ENCODE data around the gene UNKL. TPM values are rescaled to one million over a fixed set of nuclear protein-coding genes. Genes with fewer than 3 reads are reported as not detected.
"Not testable (repeated sequence)": the region's sequence is repeated elsewhere in the genome, so short reads cannot be mapped to it uniquely, and the experiment has no call there.

UNKL gene
- total and polyA plus RNA-seq, 5 donors: 6.3 to 16.4 (median 13.1) TPM

- Histone ChIP-seq H3K27ac (ENCODE audit: low read length) (no peak overlapping the region), H3K9me3 (ENCODE audit: control insufficient read depth, low read length) (no peaks in the 10 kb centered on the region), H3K27me3 (ENCODE audit: control insufficient read depth, insufficient read depth) (no peaks in the 10 kb centered on the region), H3K4me1 (ENCODE audit: control insufficient read depth, insufficient read depth, low read length) (no peaks in the 10 kb centered on the region), H3K4me3 (ENCODE audit: low read length) (no peak overlapping the region)
- intact Hi-C loops (cut with DNase I): no loop called here
- WGBS: 88% methylated on average over 25 of the region's 25 CpGs
- no peak for ATAC-seq
- no peak for DNase-seq
Measured at GRCh38 chr16:1445518-1446203, 31.2 kb upstream of the UNKL start.

GRCh38 chr16:1444730-1445517, 30.4 kb upstream of the UNKL start:
- H3K4me3 ChIP-seq (ENCODE audit: low read length): no peak overlapping the region
- ATAC-seq: no peak
- WGBS: 86% methylated on average over 48 of the region's 48 CpGs
- intact Hi-C loops (cut with DNase I): no loop called here
- no peak overlapping the region for H3K27ac ChIP-seq (ENCODE audit: low read length)
- H3K4me1 ChIP-seq (ENCODE audit: control insufficient read depth, insufficient read depth, low read length): no peaks in the 10 kb centered on the region
- no peak for DNase-seq
- no peaks in the 10 kb centered on the region for H3K27me3 ChIP-seq (ENCODE audit: control insufficient read depth, insufficient read depth)
- H3K9me3 ChIP-seq (ENCODE audit: control insufficient read depth, low read length): no peaks in the 10 kb centered on the region

GRCh38 chr16:1443980-1444729, 29.7 kb upstream of the UNKL start, which contains the start of gene CCDC154:
TSS of gene CCDC154 (minus strand) at chr16:1444556. CDS start at chr16:1444322, 234 bp downstream.
- Histone ChIP-seq H3K27ac (ENCODE audit: low read length) (no peak within 1 kb of the TSS), H3K9me3 (ENCODE audit: control insufficient read depth, low read length) (no peaks in the 10 kb centered on the region), H3K4me3 (ENCODE audit: low read length) (no peak within 1 kb of the TSS), H3K27me3 (ENCODE audit: control insufficient read depth, insufficient read depth) (no peaks in the 10 kb centered on the region), H3K4me1 (ENCODE audit: control insufficient read depth, insufficient read depth, low read length) (no peaks in the 10 kb centered on the region)
- ATAC-seq (peak in 1 of 2 donors; percentile 3), DNase-seq (no peak)
- intact Hi-C loops (cut with DNase I): no loop called here
- WGBS: 76% methylated on average over 27 of the region's 27 CpGs

- no peaks in the 10 kb centered on the region for H3K4me1 ChIP-seq (ENCODE audit: control insufficient read depth, insufficient read depth, low read length)
- H3K27ac ChIP-seq (ENCODE audit: low read length): no peak overlapping the region
- intact Hi-C loops (cut with DNase I): no loop called here
- DNase-seq (no peak), ATAC-seq (peak in 1 of 2 donors; percentile 2)
- no peaks in the 10 kb centered on the region for H3K9me3 ChIP-seq (ENCODE audit: control insufficient read depth, low read length)
- WGBS: 71% methylated on average over 38 of the region's 38 CpGs
- H3K27me3 ChIP-seq (ENCODE audit: control insufficient read depth, insufficient read depth): no peaks in the 10 kb centered on the region
- H3K4me3 ChIP-seq (ENCODE audit: low read length): no peak overlapping the region
Measured at GRCh38 chr16:1443403-1443973, 29.0 kb upstream of the UNKL start.

- no peaks in the 10 kb centered on the region for H3K4me1 ChIP-seq (ENCODE audit: control insufficient read depth, insufficient read depth, low read length)
- H3K27me3 ChIP-seq (ENCODE audit: control insufficient read depth, insufficient read depth): no peaks in the 10 kb centered on the region
- no peak for ATAC-seq
- 87% methylated on average over 24 of the region's 24 CpGs for WGBS
- intact Hi-C loops (cut with DNase I): no loop called here
- DNase-seq: no peak
- no peak overlapping the region for H3K4me3 ChIP-seq (ENCODE audit: low read length)
- no peak overlapping the region for H3K27ac ChIP-seq (ENCODE audit: low read length)
- no peaks in the 10 kb centered on the region for H3K9me3 ChIP-seq (ENCODE audit: control insufficient read depth, low read length)
Measured at GRCh38 chr16:1442697-1443096, 28.2 kb upstream of the UNKL start.

GRCh38 chr16:1441391-1441829, 26.9 kb upstream of the UNKL start:
- 76% methylated on average over 22 of the region's 22 CpGs for WGBS
- H3K4me3 ChIP-seq (ENCODE audit: low read length): no peak overlapping the region
- intact Hi-C loops (cut with DNase I): no loop called here

GRCh38 chr16:1439699-1440074, 25.2 kb upstream of the UNKL start:
- H3K27ac ChIP-seq (ENCODE audit: low read length); ATAC-seq; H3K4me1 ChIP-seq (ENCODE audit: control insufficient read depth, insufficient read depth, low read length); H3K4me3 ChIP-seq (ENCODE audit: low read length); H3K27me3 ChIP-seq (ENCODE audit: control insufficient read depth, insufficient read depth); DNase-seq; H3K9me3 ChIP-seq (ENCODE audit: control insufficient read depth, low read length); intact Hi-C loops (cut with DNase I): not testable (repeated sequence)
- WGBS: 94% methylated on average over 4 of the region's 4 CpGs

More at GRCh38 chr16:1441391-1441829, 26.9 kb upstream of the UNKL start:
- no peak for ATAC-seq
- DNase-seq: no peak
- H3K27me3 ChIP-seq (ENCODE audit: control insufficient read depth, insufficient read depth): no peaks in the 10 kb centered on the region
- H3K9me3 ChIP-seq (ENCODE audit: control insufficient read depth, low read length): no peaks in the 10 kb centered on the region
- no peaks in the 10 kb centered on the region for H3K4me1 ChIP-seq (ENCODE audit: control insufficient read depth, insufficient read depth, low read length)
- H3K27ac ChIP-seq (ENCODE audit: low read length): no peak overlapping the region

GRCh38 chr16:1439058-1439698, 24.7 kb upstream of the UNKL start:
- Histone ChIP-seq H3K27me3 (ENCODE audit: control insufficient read depth, insufficient read depth) (no peaks in the 10 kb centered on the region), H3K27ac (ENCODE audit: low read length) (no peak overlapping the region), H3K9me3 (ENCODE audit: control insufficient read depth, low read length) (no peaks in the 10 kb centered on the region), H3K4me1 (ENCODE audit: control insufficient read depth, insufficient read depth, low read length) (no peaks in the 10 kb centered on the region), H3K4me3 (ENCODE audit: low read length) (no peak overlapping the region)
- intact Hi-C loops (cut with DNase I): no loop called here
- WGBS: 86% methylated on average over 27 of the region's 27 CpGs
- ATAC-seq: no peak
- no peak for DNase-seq

GRCh38 chr16:1438229-1439057, 23.9 kb upstream of the UNKL start:
- ATAC-seq (no peak), DNase-seq (no peak)
- intact Hi-C loops (cut with DNase I): no loop called here
- H3K27ac ChIP-seq (ENCODE audit: low read length): no peak overlapping the region
- H3K4me3 ChIP-seq (ENCODE audit: low read length): no peak overlapping the region
- no peaks in the 10 kb centered on the region for H3K27me3 ChIP-seq (ENCODE audit: control insufficient read depth, insufficient read depth)
- WGBS: 83% methylated on average over 35 of the region's 35 CpGs
- H3K4me1 ChIP-seq (ENCODE audit: control insufficient read depth, insufficient read depth, low read length): no peaks in the 10 kb centered on the region
- H3K9me3 ChIP-seq (ENCODE audit: control insufficient read depth, low read length): no peaks in the 10 kb centered on the region

- Histone ChIP-seq H3K9me3 (ENCODE audit: control insufficient read depth, low read length) (no peaks in the 10 kb centered on the region), H3K27ac (ENCODE audit: low read length) (no peak overlapping the region), H3K4me3 (ENCODE audit: low read length) (no peak overlapping the region), H3K4me1 (ENCODE audit: control insufficient read depth, insufficient read depth, low read length) (no peaks in the 10 kb centered on the region), H3K27me3 (ENCODE audit: control insufficient read depth, insufficient read depth) (no peaks in the 10 kb centered on the region)
- 82% methylated on average over 22 of the region's 22 CpGs for WGBS
- DNase-seq (no peak), ATAC-seq (no peak)
- intact Hi-C loops (cut with DNase I): no loop called here
Measured at GRCh38 chr16:1437606-1438005, 23.1 kb upstream of the UNKL start.
